ENCODE measurements around the gene IRX1. TPM values are rescaled to one million over a fixed set of nuclear protein-coding genes. Genes with fewer than 3 reads are reported as not detected.

Gene IRX1
- polyA plus RNA-seq, 1 of the 3 experiments (the other 2 are of a cell fraction): not detected

DNA sequence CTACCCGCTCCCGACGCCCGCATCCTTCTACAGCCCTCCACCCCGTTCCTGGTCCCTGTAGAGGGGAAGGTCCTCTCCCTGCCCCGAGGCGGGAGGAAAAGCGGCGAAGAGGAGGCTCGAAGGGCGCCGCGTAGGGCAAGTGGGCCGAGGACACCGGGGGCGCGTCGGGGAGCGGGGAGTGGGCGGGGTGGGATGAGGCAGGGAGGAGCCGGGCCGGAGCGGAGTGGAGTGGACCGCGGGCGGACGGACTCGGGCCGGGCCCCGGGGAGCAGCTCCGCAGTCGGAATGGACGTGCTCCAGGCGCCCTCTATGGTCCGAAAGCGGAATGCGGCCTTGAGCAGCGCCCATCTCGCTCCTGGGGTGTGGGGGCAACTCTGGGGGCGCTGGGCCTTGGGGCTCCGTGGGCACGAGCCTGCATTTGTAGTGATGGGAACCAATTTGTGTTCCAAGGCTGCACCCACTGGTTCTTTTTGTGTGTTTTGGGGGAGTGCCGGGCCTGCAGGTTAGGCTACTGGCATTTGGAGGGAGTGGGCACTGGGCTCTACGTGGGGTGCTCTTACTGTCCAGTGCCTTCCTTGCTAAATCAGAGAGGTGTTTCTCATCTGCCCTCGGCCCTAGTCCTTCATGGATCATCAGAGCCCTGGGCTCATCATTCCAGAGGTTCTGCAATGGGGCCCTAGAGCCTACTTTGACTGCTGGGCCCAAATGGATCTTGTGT is 7.3 kb downstream of the IRX1 start (continued):
- TF ChIP-seq SMC3 (IDR thresholded peaks at IDR 0.05; ENCODE audit: low read depth, low read length) (0 out of 2 replicates have a peak, but pooled peaks have one; percentile 7), FOSL2 (IDR thresholded peaks at IDR 0.05; ENCODE audit: borderline replicate concordance, low read depth) (no peak), FOXM1 (IDR thresholded peaks at IDR 0.05; ENCODE audit: low read depth) (no peak)
- TF ChIP-seq, protein P1, sequence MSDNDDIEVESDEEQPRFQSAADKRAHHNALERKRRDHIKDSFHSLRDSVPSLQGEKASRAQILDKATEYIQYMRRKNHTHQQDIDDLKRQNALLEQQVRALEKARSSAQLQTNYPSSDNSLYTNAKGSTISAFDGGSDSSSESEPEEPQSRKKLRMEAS (IDR thresholded peaks at IDR 0.05; ENCODE audit: low read depth): no peak
- TF ChIP-seq, protein P2, sequence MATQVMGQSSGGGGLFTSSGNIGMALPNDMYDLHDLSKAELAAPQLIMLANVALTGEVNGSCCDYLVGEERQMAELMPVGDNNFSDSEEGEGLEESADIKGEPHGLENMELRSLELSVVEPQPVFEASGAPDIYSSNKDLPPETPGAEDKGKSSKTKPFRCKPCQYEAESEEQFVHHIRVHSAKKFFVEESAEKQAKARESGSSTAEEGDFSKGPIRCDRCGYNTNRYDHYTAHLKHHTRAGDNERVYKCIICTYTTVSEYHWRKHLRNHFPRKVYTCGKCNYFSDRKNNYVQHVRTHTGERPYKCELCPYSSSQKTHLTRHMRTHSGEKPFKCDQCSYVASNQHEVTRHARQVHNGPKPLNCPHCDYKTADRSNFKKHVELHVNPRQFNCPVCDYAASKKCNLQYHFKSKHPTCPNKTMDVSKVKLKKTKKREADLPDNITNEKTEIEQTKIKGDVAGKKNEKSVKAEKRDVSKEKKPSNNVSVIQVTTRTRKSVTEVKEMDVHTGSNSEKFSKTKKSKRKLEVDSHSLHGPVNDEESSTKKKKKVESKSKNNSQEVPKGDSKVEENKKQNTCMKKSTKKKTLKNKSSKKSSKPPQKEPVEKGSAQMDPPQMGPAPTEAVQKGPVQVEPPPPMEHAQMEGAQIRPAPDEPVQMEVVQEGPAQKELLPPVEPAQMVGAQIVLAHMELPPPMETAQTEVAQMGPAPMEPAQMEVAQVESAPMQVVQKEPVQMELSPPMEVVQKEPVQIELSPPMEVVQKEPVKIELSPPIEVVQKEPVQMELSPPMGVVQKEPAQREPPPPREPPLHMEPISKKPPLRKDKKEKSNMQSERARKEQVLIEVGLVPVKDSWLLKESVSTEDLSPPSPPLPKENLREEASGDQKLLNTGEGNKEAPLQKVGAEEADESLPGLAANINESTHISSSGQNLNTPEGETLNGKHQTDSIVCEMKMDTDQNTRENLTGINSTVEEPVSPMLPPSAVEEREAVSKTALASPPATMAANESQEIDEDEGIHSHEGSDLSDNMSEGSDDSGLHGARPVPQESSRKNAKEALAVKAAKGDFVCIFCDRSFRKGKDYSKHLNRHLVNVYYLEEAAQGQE (IDR thresholded peaks at IDR 0.05; ENCODE audit: low read depth, low read length): no peak

DNA sequence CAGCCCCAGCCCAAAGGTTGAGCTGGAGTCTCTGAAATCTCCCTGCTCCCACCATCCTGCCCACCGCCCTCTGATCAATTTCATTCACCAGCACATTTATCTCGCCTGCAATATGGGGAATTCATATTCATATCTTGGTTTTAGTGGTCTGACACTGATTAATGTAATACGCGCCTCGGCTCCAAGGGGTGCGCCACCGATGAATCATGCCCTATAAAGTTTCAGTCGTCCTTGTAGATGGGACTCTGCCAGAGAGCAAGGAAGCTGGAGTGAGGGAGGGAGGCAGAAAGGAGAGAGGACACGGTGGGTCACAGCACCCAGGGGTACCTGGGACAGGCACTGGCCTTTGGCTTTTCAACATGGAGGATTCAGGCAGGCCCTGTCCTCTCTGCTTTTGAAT is 8.9 kb downstream of the IRX1 start:
- Histone ChIP-seq H3K9me2 (no peaks in the 10 kb centered on the region), H3K27me3 (ENCODE audit: insufficient read depth) (peaks cover 79% of the 10 kb centered on the region), H3K9ac (no peak overlapping the region), H3K4me1 (ENCODE audit: control insufficient read depth in 1 of 2, insufficient read depth in 2 of 2, low read depth in 1 of 2, low read length in 1 of 2) (no peaks in the 10 kb centered on the region), H3K9me3 (no peaks in the 10 kb centered on the region), H2AFZ (ENCODE audit: low read depth) (no peak overlapping the region), H4K20me1 (ENCODE audit: insufficient read depth) (no peaks in the 10 kb centered on the region), H3K79me2 (ENCODE audit: insufficient read depth) (no peaks in the 10 kb centered on the region), H3K4me2 (no peak overlapping the region), H3K4me3 (ENCODE audit: low read depth in 2 of 2, low read length in 1 of 2) (no peak overlapping the region), H3K36me3 (replicated peaks in 1 of 2; ENCODE audit: control insufficient read depth in 1 of 2, insufficient read depth in 2 of 2, low read length in 1 of 2) (no peaks in the 10 kb centered on the region), H3K27ac (ENCODE audit: low read depth in 2 of 2, low read length in 1 of 2) (no peak overlapping the region), H3F3A (replicated peaks; ENCODE audit: insufficient read depth) (no peaks in the 10 kb centered on the region)
- ChIA-PET CTCF (interaction anchor here (1.2 to 2.7 kb wide), 2 partner anchors 11 to 14 kb away, joined by 3 to 12 read pairs; no protein-coding TSS in a partner anchor), POLR2A (no interaction called here)
- DNase-seq: no peak
- TF ChIP-seq TEAD4 (IDR thresholded peaks at IDR 0.05; ENCODE audit: borderline replicate concordance, insufficient read depth) (no peak), YY1 (IDR thresholded peaks at IDR 0.05; ENCODE audit: low read depth) (no peak), RAD21 (IDR thresholded peaks at IDR 0.05; ENCODE audit: low read length) (no peak), FOXM1 (IDR thresholded peaks at IDR 0.05; ENCODE audit: low read depth) (no peak), GABPA (IDR thresholded peaks at IDR 0.05; ENCODE audit: low read depth) (no peak), TCF12 (IDR thresholded peaks at IDR 0.05) (no peak), ELF1 (IDR thresholded peaks at IDR 0.05) (no peak), EZH2phosphoT487 (IDR thresholded peaks at IDR 0.05; ENCODE audit: borderline replicate concordance, low read depth) (no peak), FOSL2 (IDR thresholded peaks at IDR 0.05; ENCODE audit: borderline replicate concordance, low read depth) (no peak)
- TF ChIP-seq, protein P2 (IDR thresholded peaks at IDR 0.05; ENCODE audit: low read depth, low read length): no peak
- TF ChIP-seq, protein P3, sequence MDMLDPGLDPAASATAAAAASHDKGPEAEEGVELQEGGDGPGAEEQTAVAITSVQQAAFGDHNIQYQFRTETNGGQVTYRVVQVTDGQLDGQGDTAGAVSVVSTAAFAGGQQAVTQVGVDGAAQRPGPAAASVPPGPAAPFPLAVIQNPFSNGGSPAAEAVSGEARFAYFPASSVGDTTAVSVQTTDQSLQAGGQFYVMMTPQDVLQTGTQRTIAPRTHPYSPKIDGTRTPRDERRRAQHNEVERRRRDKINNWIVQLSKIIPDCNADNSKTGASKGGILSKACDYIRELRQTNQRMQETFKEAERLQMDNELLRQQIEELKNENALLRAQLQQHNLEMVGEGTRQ (IDR thresholded peaks at IDR 0.05; ENCODE audit: borderline replicate concordance, low read depth, low read length): no peak
- TF ChIP-seq, protein P1 (IDR thresholded peaks at IDR 0.05; ENCODE audit: low read depth): no peak
- TF ChIP-seq, protein P4, sequence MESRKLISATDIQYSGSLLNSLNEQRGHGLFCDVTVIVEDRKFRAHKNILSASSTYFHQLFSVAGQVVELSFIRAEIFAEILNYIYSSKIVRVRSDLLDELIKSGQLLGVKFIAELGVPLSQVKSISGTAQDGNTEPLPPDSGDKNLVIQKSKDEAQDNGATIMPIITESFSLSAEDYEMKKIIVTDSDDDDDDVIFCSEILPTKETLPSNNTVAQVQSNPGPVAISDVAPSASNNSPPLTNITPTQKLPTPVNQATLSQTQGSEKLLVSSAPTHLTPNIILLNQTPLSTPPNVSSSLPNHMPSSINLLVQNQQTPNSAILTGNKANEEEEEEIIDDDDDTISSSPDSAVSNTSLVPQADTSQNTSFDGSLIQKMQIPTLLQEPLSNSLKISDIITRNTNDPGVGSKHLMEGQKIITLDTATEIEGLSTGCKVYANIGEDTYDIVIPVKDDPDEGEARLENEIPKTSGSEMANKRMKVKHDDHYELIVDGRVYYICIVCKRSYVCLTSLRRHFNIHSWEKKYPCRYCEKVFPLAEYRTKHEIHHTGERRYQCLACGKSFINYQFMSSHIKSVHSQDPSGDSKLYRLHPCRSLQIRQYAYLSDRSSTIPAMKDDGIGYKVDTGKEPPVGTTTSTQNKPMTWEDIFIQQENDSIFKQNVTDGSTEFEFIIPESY (IDR thresholded peaks at IDR 0.05; ENCODE audit: borderline replicate concordance, low read depth): no peak
- WGBS (ENCODE audit: low lambda C conversion rate): 30% methylated on average over 9 of the region's 9 CpGs
